ENCODE results near the gene IL22RA1. TPM values are rescaled to one million over a fixed set of nuclear protein-coding genes. Genes with fewer than 3 reads are reported as not detected.

Gene IL22RA1
- total and polyA plus RNA-seq, 8 donors: 0.26 to 0.73 (median 0.43) TPM

GRCh38 chr1:24147194-24147593, 4.3 kb upstream of the IL22RA1 start:
- ATAC-seq (no peak), DNase-seq (no peak)
- Histone ChIP-seq H3K9me3 (no peaks in the 10 kb centered on the region), H3K4me1 (peaks cover 5 to 18% of the 10 kb centered on the region in 2 donors), H3K27ac (no peak overlapping the region), H3K4me3 (no peak overlapping the region), H3K36me3 (no peaks in the 10 kb centered on the region), H3K27me3 (peaks cover 5 to 46% of the 10 kb centered on the region in 2 donors)
- no peak for TF ChIP-seq CTCF (IDR thresholded peaks at IDR 0.05)
- intact Hi-C loops (cut with DNase I): no loop called here

GRCh38 chr1:24141311-24141997, 1.5 kb downstream of the IL22RA1 start:
- TF ChIP-seq CTCF (IDR thresholded peaks at IDR 0.05): no peak

GRCh38 chr1:24140741-24141181, 2.2 kb downstream of the IL22RA1 start:
- intact Hi-C loops (cut with DNase I): no loop called here
- ATAC-seq (no peak), DNase-seq (no peak)
- Histone ChIP-seq H3K36me3 (no peaks in the 10 kb centered on the region), H3K27ac (no peak overlapping the region), H3K27me3 (peaks cover 0 to 7% of the 10 kb centered on the region in 2 donors), H3K4me1 (no peaks in the 10 kb centered on the region), H3K4me3 (no peak overlapping the region), H3K9me3 (no peaks in the 10 kb centered on the region)
- TF ChIP-seq CTCF (IDR thresholded peaks at IDR 0.05): no peak

More at GRCh38 chr1:24141311-24141997, 1.5 kb downstream of the IL22RA1 start:
- peaks cover 0 to 7% of the 10 kb centered on the region in 2 donors for H3K27me3 ChIP-seq
- H3K9me3 ChIP-seq: no peaks in the 10 kb centered on the region
- no peak for ATAC-seq
- no peaks in the 10 kb centered on the region for H3K4me1 ChIP-seq
- no peak overlapping the region for H3K27ac ChIP-seq
- no peak overlapping the region for H3K4me3 ChIP-seq
- no peaks in the 10 kb centered on the region for H3K36me3 ChIP-seq
- DNase-seq: peak in 2 of 4 donors; percentile 16 to 43
- intact Hi-C loops (cut with DNase I): no loop called here

- no peak for TF ChIP-seq CTCF (IDR thresholded peaks at IDR 0.05)
- no peak overlapping the region for H3K27ac ChIP-seq
- intact Hi-C loops (cut with DNase I): no loop called here
- DNase-seq (no peak), ATAC-seq (no peak)
- no peaks in the 10 kb centered on the region for H3K4me1 ChIP-seq
- no peak overlapping the region for H3K4me3 ChIP-seq
- H3K36me3 ChIP-seq: no peaks in the 10 kb centered on the region
- no peaks in the 10 kb centered on the region for H3K9me3 ChIP-seq
- peaks cover 0 to 7% of the 10 kb centered on the region in 2 donors for H3K27me3 ChIP-seq
Observed at GRCh38 chr1:24139841-24140425, 3.0 kb downstream of the IL22RA1 start.

GRCh38 chr1:24139222-24139489, 3.8 kb downstream of the IL22RA1 start:
- Histone ChIP-seq H3K4me3 (no peak overlapping the region), H3K27ac (no peak overlapping the region), H3K4me1 (no peaks in the 10 kb centered on the region), H3K36me3 (no peaks in the 10 kb centered on the region), H3K9me3 (no peaks in the 10 kb centered on the region), H3K27me3 (peaks cover 0 to 7% of the 10 kb centered on the region in 2 donors)
- ATAC-seq (no peak), DNase-seq (no peak)
- intact Hi-C loops (cut with DNase I): no loop called here
- TF ChIP-seq CTCF (IDR thresholded peaks at IDR 0.05): no peak

All from left lung (tissue), 10 donors.